GM18502 (cell line): ENCODE data around the gene RP9.
"Not testable (repeated sequence)": the region's sequence is repeated elsewhere in the genome, so short reads cannot be mapped to it uniquely, and the experiment has no call there.

Source experiments
- ATAC-seq: cut with Tn5 transposase; IDR thresholded peaks from one replicate; pipeline ENCODE4 v1.9.1; 2021; ENCODE audit warnings: mild to moderate bottlenecking; ENCODE audit not compliant: unreplicated experiment, poor library complexity

The RP9 gene

GRCh38 chr7:33107136-33108066, 1.8 kb downstream of the RP9 start:
- peak; percentile 31 for ATAC-seq

- ATAC-seq, result no peak
These were observed 7.3 kb downstream of the RP9 start for GRCh38 chr7:33101906-33102305.

GRCh38 chr7:33100770-33101169, 8.4 kb downstream of the RP9 start:
- ATAC-seq, result no peak

GRCh38 chr7:33099154-33099940, 9.9 kb downstream of the RP9 start:
- ATAC-seq, result no peak

GRCh38 chr7:33094745-33095275, 14.4 kb downstream of the RP9 start:
- not testable (repeated sequence) for ATAC-seq

- no peak for ATAC-seq
These were observed 15.9 kb downstream of the RP9 start for GRCh38 chr7:33093266-33093665.

- no peak for ATAC-seq
These were observed 17.5 kb downstream of the RP9 start for GRCh38 chr7:33091641-33092191.

- ATAC-seq, result no peak
These were observed 18.1 kb downstream of the RP9 start for GRCh38 chr7:33091111-33091531.

- ATAC-seq, result no peak
These were observed 20.1 kb downstream of the RP9 start for GRCh38 chr7:33089142-33089541.

GRCh38 chr7:33087858-33088257, 21.3 kb downstream of the RP9 start:
- ATAC-seq, result no peak

GRCh38 chr7:33087356-33087755, 21.8 kb downstream of the RP9 start:
- ATAC-seq, result no peak

- no peak for ATAC-seq
These were observed 29.2 kb downstream of the RP9 start for GRCh38 chr7:33079763-33080690.

- no peak for ATAC-seq
These were observed 30.1 kb downstream of the RP9 start for GRCh38 chr7:33079096-33079495.

- ATAC-seq, result no peak
These were observed 32.5 kb downstream of the RP9 start for GRCh38 chr7:33076737-33077136.

GRCh38 chr7:33075818-33076518, 33.2 kb downstream of the RP9 start:
- ATAC-seq, result no peak

- ATAC-seq, result no peak
These were observed 36.0 kb downstream of the RP9 start for GRCh38 chr7:33073243-33073642.

GRCh38 chr7:33072471-33072870, 36.7 kb downstream of the RP9 start:
- no peak for ATAC-seq

- no peak for ATAC-seq
These were observed 38.4 kb downstream of the RP9 start for GRCh38 chr7:33070831-33071230.

GRCh38 chr7:33070277-33070676, 38.9 kb downstream of the RP9 start:
- no peak for ATAC-seq
